CD8-positive, alpha-beta memory T cell (primary cell): ENCODE results near the gene USP3. TPM values are rescaled to one million over a fixed set of nuclear protein-coding genes. Genes with fewer than 3 reads are reported as not detected.
"Not testable (repeated sequence)": the region's sequence is repeated elsewhere in the genome, so short reads cannot be mapped to it uniquely, and the experiment has no call there.

ENCODE experiments used
- CTCF ChIA-PET: fragments of 350-600 bp; sonication (Branson Sonifier 250); formaldehyde crosslinking; loops from one replicate; lab custom pipeline; 2021; ENCODE audit warnings: antibody characterized with exemption; lab: Charles Lee
- POLR2A ChIA-PET: fragments of 350-600 bp; sonication (Branson Sonifier 250); formaldehyde crosslinking; loops from one replicate; lab custom pipeline; 2021; ENCODE audit warnings: antibody characterized with exemption; lab: Charles Lee
- DNase-seq, 5 donors: peaks; one replicate each; pipeline versions ENCODE4 v3.0.0 to v3.0.0-alpha.2; 2020 to 2022; ENCODE audit warnings: mixed read lengths in 1 of 5
- H3K27ac ChIP-seq: one replicate; pipeline ENCODE4 v1.7.0; 2013; ENCODE audit warnings: low read depth, mild to moderate bottlenecking, low read length, moderate library complexity
- H3K27me3 ChIP-seq: 2 replicates; pipeline ENCODE4 v1.7.0; 2013; ENCODE audit warnings: low read length, mild to moderate bottlenecking; ENCODE audit not compliant: insufficient read depth, poor library complexity, severe bottlenecking
- H3K36me3 ChIP-seq: 2 replicates; pipeline ENCODE4 v1.7.0; 2013; ENCODE audit warnings: mild to moderate bottlenecking, low read length, moderate library complexity; ENCODE audit not compliant: insufficient read depth
- H3K4me1 ChIP-seq: 2 replicates; pipeline ENCODE4 v1.7.0; 2013; ENCODE audit warnings: mild to moderate bottlenecking, low read length, moderate library complexity; ENCODE audit not compliant: insufficient read depth
- H3K4me3 ChIP-seq: 2 replicates; pipeline ENCODE4 v1.7.0; 2013; ENCODE audit warnings: mild to moderate bottlenecking, low read length
- H3K9me3 ChIP-seq: 2 replicates; pipeline ENCODE4 v1.7.0; 2013; ENCODE audit warnings: mild to moderate bottlenecking, low read length
- H3K27ac Mint-ChIP-seq, 8 donors: one replicate each; pipeline ENCODE4 v1.8.0; 2020 to 2021; ENCODE audit warnings: mixed read lengths in 8 of 8, mild to moderate bottlenecking in 6 of 8, inconsistent platforms in 3 of 8, moderate library complexity in 3 of 8
- H3K27me3 Mint-ChIP-seq, 2 donors: one replicate each; pipeline ENCODE4 v1.8.0; 2020 to 2021; ENCODE audit warnings: mixed read lengths in 2 of 2, mild to moderate bottlenecking in 1 of 2, moderate library complexity in 1 of 2
- H3K36me3 Mint-ChIP-seq, 3 donors: one replicate each; pipeline ENCODE4 v1.8.0; 2020 to 2021; ENCODE audit warnings: mixed read lengths in 3 of 3, inconsistent platforms in 1 of 3, mild to moderate bottlenecking in 1 of 3
- H3K4me1 Mint-ChIP-seq, 3 donors: one replicate each; pipeline ENCODE4 v1.8.0; 2020 to 2021; ENCODE audit warnings: mixed read lengths in 3 of 3, inconsistent platforms in 1 of 3, mild to moderate bottlenecking in 1 of 3
- H3K4me3 Mint-ChIP-seq, 7 donors: one replicate each; pipeline ENCODE4 v1.8.0; 2020 to 2021; ENCODE audit warnings: mixed read lengths in 7 of 7, mild to moderate bottlenecking in 6 of 7, moderate library complexity in 4 of 7, inconsistent platforms in 2 of 7
- H3K9me3 Mint-ChIP-seq, 5 donors: one replicate each; pipeline ENCODE4 v1.8.0; 2020 to 2022; ENCODE audit warnings: mixed read lengths in 5 of 5, mild to moderate bottlenecking in 3 of 5, moderate library complexity in 2 of 5, inconsistent platforms in 1 of 5
- polyA plus RNA-seq: library from polyadenylated mRNA; unstranded; fragments of 300-500 nt; fragmentation: Illumina TruSeq; gene quantifications from one replicate; pipeline ENCODE4 v1.2.3, GENCODE V29; 2021
- total RNA-seq, 2 experiments: library from RNA; stranded (reverse); gene quantifications; one replicate each; pipeline ENCODE4 v1.2.3, GENCODE V29; 2021

USP3 gene
- total and polyA plus RNA-seq, 3 experiments from 2014 or later: 36.6 to 50.7 (median 38.0) TPM

DNA sequence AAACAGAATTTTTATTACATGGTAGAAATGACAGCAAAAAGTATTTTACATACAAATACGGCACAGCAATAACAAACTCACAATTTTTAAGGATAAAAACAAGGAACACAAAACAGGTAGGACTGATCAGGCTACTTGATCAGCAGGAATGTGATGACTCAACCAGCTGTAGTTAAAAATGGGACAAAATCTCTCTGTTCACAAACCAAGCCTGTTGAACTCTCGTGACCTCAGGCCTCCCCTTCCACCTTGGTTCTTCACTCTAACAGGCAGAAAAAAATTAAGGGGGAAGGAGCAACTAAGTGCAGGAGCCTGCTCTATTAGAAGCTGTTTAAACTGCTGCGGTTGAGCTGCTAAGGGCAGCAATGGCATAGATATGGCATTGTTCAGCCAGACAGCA is 111.5 kb downstream of the USP3 start:
- Histone ChIP-seq H3K9me3 (no peaks in the 10 kb centered on the region), H3K4me3 (no peak overlapping the region), H3K4me1 (peaks cover 6% of the 10 kb centered on the region), H3K36me3 (peaks cover 19% of the 10 kb centered on the region), H3K27me3 (no peaks in the 10 kb centered on the region), H3K27ac (no peak overlapping the region)
- no peaks in the 10 kb centered on the region for H3K27me3 Mint-ChIP-seq
- DNase-seq: no peak
- no peak overlapping the region for H3K4me3 Mint-ChIP-seq
- ChIA-PET POLR2A (interaction anchor here (1.4 kb wide), 1 partner anchor 19 kb away, joined by 3 read pairs; the partner anchor contains the start of gene FBXL22), CTCF (interaction anchor here (1.1 kb wide), 1 partner anchor 10 kb away, joined by 4 read pairs; no protein-coding TSS in a partner anchor)
- peak overlapping the region in 2 of 8 donors; percentile 3 to 73 for H3K27ac Mint-ChIP-seq
- H3K9me3 Mint-ChIP-seq: no peaks in the 10 kb centered on the region
- peaks cover 4 to 68% (median 22%) of the 10 kb centered on the region in 3 donors for H3K36me3 Mint-ChIP-seq
- peaks cover 10 to 17% (median 17%) of the 10 kb centered on the region in 3 donors for H3K4me1 Mint-ChIP-seq

DNA sequence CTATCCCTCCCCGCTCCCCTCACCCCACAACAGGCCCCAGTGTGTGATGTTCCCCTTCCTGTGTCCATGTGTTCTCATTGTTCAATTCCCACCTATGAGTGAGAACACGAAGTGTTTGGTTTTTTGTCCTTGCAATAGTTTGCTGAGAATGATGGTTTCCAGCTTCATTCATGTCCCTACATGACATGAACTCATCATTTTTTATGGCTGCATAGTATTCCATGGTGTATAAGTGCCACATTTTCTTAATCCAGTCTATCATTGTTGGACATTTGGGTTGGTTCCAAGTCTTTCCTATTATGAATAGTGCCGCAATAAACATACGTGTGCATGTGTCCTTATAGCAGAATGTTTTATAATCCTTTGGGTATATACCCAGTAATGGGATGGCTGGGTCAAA is 112.8 kb downstream of the USP3 start:
- DNase-seq, H3K4me1 ChIP-seq, POLR2A ChIA-PET, H3K27me3 Mint-ChIP-seq, H3K27me3 ChIP-seq, H3K27ac ChIP-seq, H3K4me1 Mint-ChIP-seq, H3K4me3 Mint-ChIP-seq, H3K4me3 ChIP-seq, H3K9me3 ChIP-seq, CTCF ChIA-PET, H3K9me3 Mint-ChIP-seq: not testable (repeated sequence)
- Mint-ChIP-seq H3K27ac (peak overlapping the region in 1 of 8 donors; percentile 48), H3K36me3 (peaks cover 10 to 66% (median 25%) of the 10 kb centered on the region in 3 donors)
- peaks cover 15% of the 10 kb centered on the region for H3K36me3 ChIP-seq

DNA sequence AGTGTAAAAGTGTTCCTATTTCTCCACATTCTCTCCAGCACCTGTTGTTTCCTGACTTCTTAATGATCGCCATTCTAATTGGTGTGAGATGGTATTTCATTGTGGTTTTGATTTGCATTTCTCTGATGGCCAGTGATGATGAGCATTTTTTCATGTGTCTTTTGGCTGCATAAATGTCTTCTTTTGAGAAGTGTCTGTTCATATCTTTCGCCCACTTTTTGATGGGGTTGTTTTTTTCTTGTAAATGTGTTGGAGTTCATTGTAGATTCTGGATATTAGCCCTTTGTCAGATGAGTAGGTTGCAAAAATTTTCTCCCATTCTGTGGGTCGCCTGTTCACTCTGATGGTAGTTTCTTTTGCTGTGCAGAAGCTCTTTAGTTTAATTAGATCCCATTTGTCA is 113.2 kb downstream of the USP3 start:
- H3K4me3 Mint-ChIP-seq, H3K4me1 ChIP-seq, CTCF ChIA-PET, H3K27ac ChIP-seq, POLR2A ChIA-PET, H3K4me3 ChIP-seq, H3K4me1 Mint-ChIP-seq, DNase-seq, H3K27me3 Mint-ChIP-seq, H3K27me3 ChIP-seq, H3K9me3 ChIP-seq, H3K9me3 Mint-ChIP-seq: not testable (repeated sequence)
- H3K36me3 ChIP-seq: peaks cover 20% of the 10 kb centered on the region
- peaks cover 10 to 66% (median 23%) of the 10 kb centered on the region in 3 donors for H3K36me3 Mint-ChIP-seq
- H3K27ac Mint-ChIP-seq: peak overlapping the region in 2 of 8 donors; percentile 48 to 61

DNA sequence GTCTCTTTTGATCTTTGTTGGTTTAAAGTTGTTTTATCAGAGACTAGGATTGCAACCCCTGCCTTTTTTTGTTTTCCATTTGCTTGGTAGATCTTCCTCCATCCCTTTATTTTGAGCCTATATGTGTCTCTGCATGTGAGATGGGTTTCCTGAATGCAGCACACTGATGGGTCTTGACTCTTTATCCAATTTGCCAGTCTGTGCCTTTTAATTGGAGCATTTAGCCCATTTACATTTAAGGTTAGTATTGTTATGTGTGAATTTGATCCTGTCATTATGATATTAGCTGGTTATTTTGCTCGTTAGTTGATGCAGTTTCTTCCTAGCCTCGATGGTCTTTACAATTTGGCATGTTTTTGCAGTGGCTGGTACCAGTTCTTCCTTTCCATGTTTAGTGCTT is 116.4 kb downstream of the USP3 start:
- POLR2A ChIA-PET, H3K9me3 Mint-ChIP-seq, H3K27ac ChIP-seq, CTCF ChIA-PET, H3K4me1 ChIP-seq, H3K27me3 Mint-ChIP-seq, H3K4me3 ChIP-seq, H3K4me3 Mint-ChIP-seq, DNase-seq, H3K4me1 Mint-ChIP-seq, H3K27ac Mint-ChIP-seq, H3K27me3 ChIP-seq, H3K9me3 ChIP-seq: not testable (repeated sequence)
- H3K36me3 Mint-ChIP-seq: peaks cover 14 to 67% (median 22%) of the 10 kb centered on the region in 3 donors
- peaks cover 37% of the 10 kb centered on the region for H3K36me3 ChIP-seq

DNA sequence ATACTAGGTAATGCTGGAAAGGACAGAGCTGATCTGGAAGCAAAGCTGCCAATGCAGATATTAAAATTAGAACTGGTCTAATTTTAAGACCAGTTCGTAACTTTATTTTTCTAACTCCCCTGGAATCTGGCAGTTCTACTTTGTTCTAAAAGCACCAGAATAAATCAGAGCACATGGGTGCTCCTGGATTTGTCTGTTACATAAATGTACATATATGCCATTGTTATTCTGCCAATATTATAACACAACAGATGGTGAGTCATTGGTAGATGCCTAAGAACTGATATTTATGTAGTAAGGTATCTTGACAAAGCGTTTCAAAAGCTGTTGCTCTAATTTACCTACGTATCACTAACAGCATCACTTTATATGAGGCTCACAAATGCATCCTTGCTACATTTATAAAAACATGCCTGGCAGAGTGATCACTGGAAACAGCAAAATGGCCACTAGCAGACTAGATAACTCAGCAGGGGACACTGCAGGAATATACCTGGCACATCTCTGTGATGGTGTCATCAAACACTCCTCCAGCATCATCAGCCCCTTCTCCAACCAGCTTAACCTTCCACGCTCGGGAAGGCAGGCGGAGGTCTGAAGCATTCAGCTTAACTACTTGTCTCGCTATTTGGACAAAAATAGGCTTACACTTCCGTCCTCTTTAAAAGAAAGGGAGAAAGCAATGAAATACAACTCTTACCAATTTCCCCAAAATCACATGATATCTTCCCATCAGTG is 119.0 kb downstream of the USP3 start:
- H3K9me3 Mint-ChIP-seq: no peaks in the 10 kb centered on the region
- H3K27ac Mint-ChIP-seq: peak overlapping the region in 4 of 8 donors; percentile 3 to 69 (median 58)
- H3K36me3 ChIP-seq: peaks cover 50% of the 10 kb centered on the region
- peaks cover 13 to 77% (median 28%) of the 10 kb centered on the region in 3 donors for H3K36me3 Mint-ChIP-seq
- no peak overlapping the region for H3K4me3 ChIP-seq
- no peak for DNase-seq
- ChIA-PET CTCF (interaction anchor here (0.8 to 2.0 kb wide), 4 partner anchors 8 to 444 kb away, joined by 3 to 5 read pairs (median 4); no protein-coding TSS in a partner anchor), POLR2A (interaction anchor here (0.8 kb wide), 1 partner anchor 22 kb away, joined by 4 read pairs; no protein-coding TSS in a partner anchor)
- H3K27me3 Mint-ChIP-seq: no peaks in the 10 kb centered on the region
- H3K27me3 ChIP-seq: no peaks in the 10 kb centered on the region
- no peaks in the 10 kb centered on the region for H3K4me1 ChIP-seq
- H3K4me3 Mint-ChIP-seq: no peak overlapping the region
- no peaks in the 10 kb centered on the region for H3K9me3 ChIP-seq
- no peak overlapping the region for H3K27ac ChIP-seq
- H3K4me1 Mint-ChIP-seq: no peaks in the 10 kb centered on the region

DNA sequence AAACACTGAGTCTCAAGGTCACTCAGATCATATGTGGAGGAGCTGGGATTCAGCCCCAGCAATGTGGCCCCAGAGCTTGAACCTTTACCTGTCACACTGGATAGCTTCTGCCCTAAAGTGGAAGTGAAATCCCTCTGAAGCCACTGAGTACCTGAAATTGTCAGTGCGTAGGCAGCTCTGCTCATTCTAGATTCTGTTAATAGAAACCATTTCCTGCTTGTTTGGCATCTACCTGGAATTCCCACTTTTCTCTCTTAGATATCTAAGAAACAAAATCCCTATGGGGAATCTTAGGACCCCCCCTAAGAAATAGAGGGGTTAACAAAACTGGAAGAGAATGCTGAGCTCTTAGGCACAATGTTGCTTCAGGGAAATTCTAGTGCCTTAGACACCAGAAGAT is 122.6 kb downstream of the USP3 start:
- no peak overlapping the region for H3K27ac ChIP-seq
- peak overlapping the region in 3 of 8 donors; percentile 3 to 27 (median 9) for H3K27ac Mint-ChIP-seq
- no peaks in the 10 kb centered on the region for H3K27me3 Mint-ChIP-seq
- H3K4me1 ChIP-seq: no peaks in the 10 kb centered on the region
- ChIA-PET POLR2A (interaction anchor here (0.9 kb wide), 1 partner anchor 10 kb away, joined by 3 read pairs; no protein-coding TSS in a partner anchor), CTCF (interaction anchor here (1.3 kb wide), 1 partner anchor 125 kb away, joined by 4 read pairs; no protein-coding TSS in a partner anchor)
- H3K9me3 ChIP-seq: no peaks in the 10 kb centered on the region
- H3K4me3 ChIP-seq: no peak overlapping the region
- H3K4me1 Mint-ChIP-seq: peaks cover 0 to 1% (median 0%) of the 10 kb centered on the region in 3 donors
- H3K4me3 Mint-ChIP-seq: no peak overlapping the region
- no peak for DNase-seq
- H3K36me3 Mint-ChIP-seq: peaks cover 16 to 93% (median 40%) of the 10 kb centered on the region in 3 donors
- no peaks in the 10 kb centered on the region for H3K9me3 Mint-ChIP-seq
- H3K27me3 ChIP-seq: no peaks in the 10 kb centered on the region
- H3K36me3 ChIP-seq: peaks cover 65% of the 10 kb centered on the region

DNA sequence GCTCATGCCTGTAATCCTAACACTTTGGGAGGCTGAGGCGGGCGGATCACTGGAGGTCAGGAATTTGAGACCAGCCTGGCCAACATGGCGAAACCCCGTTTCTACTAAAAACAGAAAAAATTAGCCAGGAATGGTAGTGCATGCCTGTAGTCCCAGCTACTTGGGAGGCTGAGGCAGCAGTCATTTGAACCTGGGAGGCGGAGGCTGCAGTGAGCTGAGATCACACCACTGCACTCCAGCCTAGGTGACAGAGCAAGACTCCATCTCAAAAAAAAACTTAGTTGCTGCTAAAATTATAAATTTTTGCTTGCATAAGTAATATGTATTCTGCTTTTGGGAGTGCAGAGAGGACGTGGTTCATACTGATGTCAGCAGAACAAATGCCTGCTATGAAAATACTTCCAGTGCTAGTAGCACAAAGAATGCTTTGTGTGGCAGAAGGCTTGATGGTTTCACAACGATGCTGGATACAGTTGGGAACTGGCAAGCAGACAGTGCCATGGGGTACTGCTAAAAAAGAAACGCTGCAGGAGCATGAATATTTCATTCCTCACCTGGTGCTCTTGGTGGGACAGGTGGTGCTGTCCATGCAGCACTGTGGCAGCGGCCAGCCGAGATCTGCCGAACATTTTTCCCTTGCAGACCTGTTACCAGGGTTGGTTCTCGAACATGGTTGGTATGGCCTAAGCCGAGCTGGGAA is 123.9 kb downstream of the USP3 start:
- ChIA-PET POLR2A (no interaction called here), CTCF (interaction anchor here (1.1 to 1.3 kb wide), 2 partner anchors 18 to 124 kb away, joined by 3 to 4 read pairs; no protein-coding TSS in a partner anchor)
- DNase-seq: no peak
- H3K27me3 Mint-ChIP-seq: no peaks in the 10 kb centered on the region
- H3K4me3 Mint-ChIP-seq: no peak overlapping the region
- Histone ChIP-seq H3K4me1 (no peaks in the 10 kb centered on the region), H3K4me3 (no peak overlapping the region), H3K27me3 (no peaks in the 10 kb centered on the region), H3K36me3 (peaks cover 65% of the 10 kb centered on the region), H3K27ac (no peak overlapping the region), H3K9me3 (no peaks in the 10 kb centered on the region)
- H3K27ac Mint-ChIP-seq: no peak overlapping the region
- peaks cover 0 to 1% (median 0%) of the 10 kb centered on the region in 3 donors for H3K4me1 Mint-ChIP-seq
- H3K9me3 Mint-ChIP-seq: no peaks in the 10 kb centered on the region
- peaks cover 15 to 93% (median 43%) of the 10 kb centered on the region in 3 donors for H3K36me3 Mint-ChIP-seq
